Kidney (tissue), 14 donors: ENCODE measurements around the gene NAT9. TPM values are rescaled to one million over a fixed set of nuclear protein-coding genes. Genes with fewer than 3 reads are reported as not detected.
A peak's percentile ranks its signal among the peaks of the same experiment; 100 is the strongest.

Experiments used
- DNase-seq, 5 donors: peaks; one replicate each; pipeline ENCODE4 v3.0.0-alpha.2; 2013 to 2020
- FAIRE-seq: peaks from 2 replicates; lab custom pipeline; 2012; peaks lifted over from hg19 to GRCh38; lab: Jason Lieb, UNC
- H3K27ac ChIP-seq, 2 donors: one replicate each; pipeline ENCODE4 v1.7.0; 2013; ENCODE audit warnings: low read depth in 2 of 2, low read length in 2 of 2, inconsistent platforms in 1 of 2
- H3K27me3 ChIP-seq: one replicate; pipeline ENCODE4 v1.7.1; 2013; ENCODE audit warnings: low read length, inconsistent platforms; ENCODE audit not compliant: control insufficient read depth, insufficient read depth
- H3K36me3 ChIP-seq, 3 donors: one replicate each; pipeline versions ENCODE4 v1.7.0 to v1.7.1; 2013; ENCODE audit warnings: low read length in 3 of 3, control low read depth in 1 of 3, inconsistent platforms in 1 of 3; ENCODE audit not compliant: insufficient read depth in 3 of 3, control insufficient read depth in 2 of 3
- H3K4me1 ChIP-seq, 3 donors: one replicate each; pipeline versions ENCODE4 v1.7.0 to v1.7.1; 2013; ENCODE audit warnings: low read length in 3 of 3, inconsistent platforms in 1 of 3, low read depth in 1 of 3; ENCODE audit not compliant: control insufficient read depth in 2 of 3, insufficient read depth in 2 of 3
- H3K4me3 ChIP-seq, 3 donors: one replicate each; pipeline versions ENCODE4 v1.7.0 to v1.8.1; 2013; ENCODE audit warnings: low read length in 3 of 3, control low read depth in 1 of 3, inconsistent platforms in 1 of 3
- H3K9ac ChIP-seq, 3 donors: one replicate each; pipeline versions ENCODE4 v1.7.0 to v1.7.1; 2013; ENCODE audit warnings: low read length in 3 of 3, control low read depth in 1 of 3, inconsistent platforms in 1 of 3
- H3K9me3 ChIP-seq, 3 donors: one replicate each; pipeline versions ENCODE4 v1.7.0 to v1.7.1; 2013; ENCODE audit warnings: low read length in 3 of 3, control low read depth in 1 of 3, inconsistent platforms in 1 of 3; ENCODE audit not compliant: control insufficient read depth in 2 of 3, insufficient read depth in 1 of 3
- CTCF ChIP-seq: IDR thresholded peaks from 3 replicates; pipeline ENCODE4 v1.5.1; 2012; ENCODE audit warnings: mild to moderate bottlenecking, moderate library complexity, borderline replicate concordance; ENCODE audit not compliant: insufficient read depth; ENCODE audit errors: extremely low read depth
- intact Hi-C: fragments of 100-400 bp; cut with DNase I; formaldehyde crosslinking; loops from one replicate; pipeline ENCODE4 v1.11.1; 2022
- polyA plus RNA-seq: library from polyadenylated mRNA; stranded (reverse); fragments of 350-450 nt; fragmentation: Illumina TruSeq; extraction: RNeasy Lipid Tissue Mini Kit (QIAGEN cat#74804); gene quantifications from one replicate; pipeline ENCODE4 v1.2.3, GENCODE V29; 2014; ENCODE audit warnings: low read depth, low replicate concordance; ENCODE audit not compliant: insufficient read depth
- total RNA-seq: library from RNA; stranded (reverse); fragmentation: NEBNext Ultra II Directional; extraction: Animal tissue kit (Norgen Biotek cat#: 25700); gene quantifications from one replicate; pipeline ENCODE4 v1.2.1, GENCODE V29; 2021
- donor health status: control.
- donor health status: control.
- donor health status: control.
- donor health status: control.
- donor health status: control.
- donor health status: DM: yes; HTN: yes; CAD: no.
- donor health status: Normal renal cell carcinoma (clear cell type).

The NAT9 gene
- total and polyA plus RNA-seq, 2 donors from 2014 or later, result 33.5 to 41.5 TPM

- H3K27me3 ChIP-seq, result no peaks in the 10 kb centered on the region
- H3K36me3 ChIP-seq, result no peaks in the 10 kb centered on the region
- no peak overlapping the region for H3K9ac ChIP-seq
- FAIRE-seq (no peak), DNase-seq (peak in 4 of 5 donors; percentile 76 to 92 (median 88))
- no peaks in the 10 kb centered on the region for H3K9me3 ChIP-seq
- no peaks in the 10 kb centered on the region for H3K4me1 ChIP-seq
- H3K4me3 ChIP-seq, result peak overlapping the region in 1 of 3 donors; percentile 46
- no peak overlapping the region for H3K27ac ChIP-seq
- no peak for TF ChIP-seq CTCF
- intact Hi-C loops, result no loop called here
Measured at GRCh38 chr17:74812109-74813009, 36.2 kb upstream of the NAT9 start.

- FAIRE-seq, result no peak
- no peak overlapping the region for H3K4me3 ChIP-seq
- H3K27ac ChIP-seq, result no peak overlapping the region
- no peaks in the 10 kb centered on the region for H3K4me1 ChIP-seq
- no peaks in the 10 kb centered on the region for H3K9me3 ChIP-seq
- DNase-seq, result no peak
- intact Hi-C loops, result no loop called here
- no peaks in the 10 kb centered on the region for H3K27me3 ChIP-seq
- H3K9ac ChIP-seq, result no peak overlapping the region
- no peaks in the 10 kb centered on the region for H3K36me3 ChIP-seq
- no peak for TF ChIP-seq CTCF
Measured at GRCh38 chr17:74810699-74811485, 34.7 kb upstream of the NAT9 start.

GRCh38 chr17:74808714-74809430 lies 32.7 kb upstream of the NAT9 start:
- Histone ChIP-seq H3K4me3 (no peak overlapping the region), H3K4me1 (no peaks in the 10 kb centered on the region), H3K27ac (no peak overlapping the region), H3K27me3 (no peaks in the 10 kb centered on the region), H3K9me3 (no peaks in the 10 kb centered on the region), H3K9ac (no peak overlapping the region), H3K36me3 (no peaks in the 10 kb centered on the region)
- intact Hi-C loops, result no loop called here
- DNase-seq (peak in 1 of 5 donors; percentile 52), FAIRE-seq (no peak)
- no peak for TF ChIP-seq CTCF
